22Rv1 (cell line): ENCODE results near the gene SIX3.

ENCODE experiments used
- CTCF ChIP-seq: fragments of 450-650 bp; IDR thresholded peaks from 2 replicates; pipeline ENCODE4 v1.5.1; 2017; ENCODE audit warnings: mild to moderate bottlenecking
- ZFX ChIP-seq: fragments of 450-650 bp; IDR thresholded peaks from 2 replicates; pipeline ENCODE4 v1.6.1; 2017; ENCODE audit warnings: antibody characterized with exemption, borderline replicate concordance

GRCh38 chr2:44938287-44939105 lies 3.0 kb upstream of the SIX3 start:
- TF ChIP-seq CTCF, result no peak
- TF ChIP-seq ZFX, result no peak
